ENCODE data around the gene FRMD3.

FRMD3 gene

DNA sequence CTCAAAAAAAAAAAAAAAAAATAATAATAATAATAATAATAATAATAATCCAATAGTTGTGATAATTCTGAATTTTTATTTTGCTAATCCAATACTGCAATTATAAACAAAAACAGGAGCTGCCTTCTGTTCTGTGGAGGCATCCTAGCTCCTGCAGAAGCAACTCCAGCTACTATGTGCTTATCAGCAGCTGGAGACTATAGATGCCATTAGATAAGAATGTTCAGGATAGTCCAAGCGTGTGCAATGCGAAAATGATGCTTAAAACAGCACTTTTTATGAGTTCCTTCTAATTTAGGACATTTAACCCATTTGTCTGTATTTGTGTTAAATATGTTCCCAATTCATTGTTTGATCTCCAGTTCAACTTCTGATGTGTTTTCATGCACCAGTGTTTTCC lies 254.7 kb downstream of the FRMD3 start:
- Mint-ChIP-seq H3K27ac (no peak overlapping the region), H3K4me3 (no peak overlapping the region), H3K9me3 (no peaks in the 10 kb centered on the region), H3K4me1 (ENCODE audit: low read depth) (no peaks in the 10 kb centered on the region), H3K27me3 (ENCODE audit: low read depth) (no peaks in the 10 kb centered on the region), H3K36me3 (ENCODE audit: low read depth) (no peaks in the 10 kb centered on the region)

DNA sequence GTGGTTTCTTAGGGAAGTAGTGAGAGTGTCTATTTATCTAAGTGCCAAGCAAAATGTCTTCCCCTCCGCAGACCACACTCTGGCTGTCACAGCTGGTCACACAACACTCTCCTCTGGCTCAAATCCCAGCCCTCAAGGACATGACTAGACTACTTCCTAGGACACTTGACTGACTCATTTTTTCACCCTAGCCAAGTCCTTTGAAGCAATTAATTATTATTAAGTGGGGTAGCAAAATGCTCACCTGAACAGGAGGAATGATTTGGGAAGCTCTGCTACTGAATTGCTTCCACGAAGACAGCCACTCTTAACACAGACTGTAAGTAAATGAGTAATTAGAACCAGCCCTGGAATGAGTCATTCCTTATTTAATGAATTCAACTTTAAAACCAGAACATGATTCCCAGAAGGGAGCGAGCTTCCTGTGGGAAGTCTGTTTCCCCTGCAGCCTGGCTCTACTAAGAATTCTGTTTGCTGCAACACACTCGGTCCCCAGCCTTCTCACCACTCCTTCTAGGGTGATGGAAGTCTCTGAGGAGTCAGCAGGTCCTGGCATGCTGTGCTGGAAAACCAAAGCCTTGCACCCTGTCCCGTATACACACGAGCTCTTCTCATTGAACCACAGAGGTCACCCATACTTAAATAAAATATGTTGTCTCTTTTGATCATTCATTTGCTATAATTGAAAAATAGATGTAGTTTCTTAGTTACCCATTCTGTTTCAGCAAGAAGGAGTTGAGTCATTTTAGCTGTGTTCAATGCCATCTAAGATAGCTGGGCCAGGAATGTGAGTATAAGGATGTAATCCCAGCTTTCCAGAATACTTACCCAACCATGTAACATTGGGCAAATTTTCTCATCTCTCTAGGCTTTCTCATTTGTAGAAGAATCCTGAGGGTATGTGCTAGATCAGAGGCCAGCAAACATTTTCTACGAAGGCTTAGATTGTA lies 256.6 kb downstream of the FRMD3 start:
- Mint-ChIP-seq H3K27me3 (ENCODE audit: low read depth) (no peaks in the 10 kb centered on the region), H3K27ac (no peak overlapping the region), H3K9me3 (no peaks in the 10 kb centered on the region), H3K4me3 (no peak overlapping the region), H3K4me1 (ENCODE audit: low read depth) (no peaks in the 10 kb centered on the region), H3K36me3 (ENCODE audit: low read depth) (no peaks in the 10 kb centered on the region)

DNA sequence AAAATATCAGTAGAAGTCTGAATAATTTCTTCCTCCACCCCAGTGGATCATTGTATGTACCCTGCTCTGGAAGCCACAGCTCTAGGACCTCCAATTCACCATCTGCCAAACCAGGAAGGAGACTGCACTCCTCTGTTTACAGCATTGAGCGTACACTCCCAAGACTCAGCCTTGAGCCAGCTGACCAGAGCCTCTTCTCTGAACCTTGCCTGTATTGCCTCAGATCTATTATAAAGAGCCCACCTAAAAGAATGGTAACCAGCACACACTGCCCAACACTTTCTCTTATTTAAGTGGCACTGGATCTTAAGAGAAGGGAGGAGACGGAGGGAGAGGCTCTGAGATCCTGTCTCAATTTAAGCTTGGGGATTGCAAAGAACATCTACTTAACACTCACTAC lies 257.4 kb downstream of the FRMD3 start:
- Mint-ChIP-seq H3K27me3 (ENCODE audit: low read depth) (no peaks in the 10 kb centered on the region), H3K36me3 (ENCODE audit: low read depth) (no peaks in the 10 kb centered on the region)

GRCh38 chr9:83280268-83280667 lies 257.9 kb downstream of the FRMD3 start:
- H3K27me3 Mint-ChIP-seq (ENCODE audit: low read depth): no peaks in the 10 kb centered on the region
- H3K4me1 Mint-ChIP-seq (ENCODE audit: low read depth): no peaks in the 10 kb centered on the region
- H3K9me3 Mint-ChIP-seq: no peaks in the 10 kb centered on the region
- no peak overlapping the region for H3K4me3 Mint-ChIP-seq
- no peak overlapping the region for H3K27ac Mint-ChIP-seq
- no peaks in the 10 kb centered on the region for H3K36me3 Mint-ChIP-seq (ENCODE audit: low read depth)

More for the DNA sequence above, 257.4 kb downstream of the FRMD3 start:
- Mint-ChIP-seq H3K27ac (no peak overlapping the region), H3K9me3 (no peaks in the 10 kb centered on the region), H3K4me1 (ENCODE audit: low read depth) (no peaks in the 10 kb centered on the region), H3K4me3 (no peak overlapping the region)

- no peaks in the 10 kb centered on the region for H3K4me1 Mint-ChIP-seq (ENCODE audit: low read depth)
- H3K36me3 Mint-ChIP-seq (ENCODE audit: low read depth): no peaks in the 10 kb centered on the region
Observed at GRCh38 chr9:83274787-83275186, 263.4 kb downstream of the FRMD3 start.

GRCh38 chr9:83271665-83272071 lies 266.5 kb downstream of the FRMD3 start:
- Mint-ChIP-seq H3K4me3 (no peak overlapping the region), H3K9me3 (no peaks in the 10 kb centered on the region), H3K27me3 (ENCODE audit: low read depth) (no peaks in the 10 kb centered on the region), H3K4me1 (ENCODE audit: low read depth) (no peaks in the 10 kb centered on the region), H3K27ac (no peak overlapping the region), H3K36me3 (ENCODE audit: low read depth) (no peaks in the 10 kb centered on the region)

More at GRCh38 chr9:83274787-83275186, 263.4 kb downstream of the FRMD3 start:
- no peaks in the 10 kb centered on the region for H3K27me3 Mint-ChIP-seq (ENCODE audit: low read depth)
- no peak overlapping the region for H3K4me3 Mint-ChIP-seq
- no peak overlapping the region for H3K27ac Mint-ChIP-seq
- H3K9me3 Mint-ChIP-seq: no peaks in the 10 kb centered on the region

DNA sequence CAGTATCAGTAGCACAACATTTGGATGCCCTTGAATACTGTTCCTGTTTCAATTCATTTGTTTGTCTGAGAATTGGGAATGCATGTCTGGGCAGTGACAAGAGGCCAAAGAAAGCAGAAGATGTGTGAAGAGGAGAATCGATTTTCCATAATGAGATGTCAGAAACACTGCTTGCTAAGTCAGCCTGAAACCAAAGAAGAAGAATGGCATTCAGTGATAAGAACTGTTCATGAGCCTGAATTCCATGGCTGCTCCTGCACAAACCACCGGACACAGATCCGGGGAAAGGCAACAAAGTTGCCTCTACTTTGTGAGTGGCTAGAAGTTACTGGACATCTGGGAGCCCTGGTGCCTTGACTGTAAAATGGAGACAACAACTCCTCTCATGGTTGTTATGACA lies 268.1 kb downstream of the FRMD3 start:
- Mint-ChIP-seq H3K27ac (no peak overlapping the region), H3K4me3 (no peak overlapping the region), H3K36me3 (ENCODE audit: low read depth) (no peaks in the 10 kb centered on the region), H3K9me3 (no peaks in the 10 kb centered on the region), H3K4me1 (ENCODE audit: low read depth) (no peaks in the 10 kb centered on the region), H3K27me3 (ENCODE audit: low read depth) (no peaks in the 10 kb centered on the region)

GRCh38 chr9:83267741-83268140 lies 270.5 kb downstream of the FRMD3 start:
- Mint-ChIP-seq H3K4me1 (ENCODE audit: low read depth) (no peaks in the 10 kb centered on the region), H3K9me3 (no peaks in the 10 kb centered on the region), H3K4me3 (no peak overlapping the region), H3K27me3 (ENCODE audit: low read depth) (no peaks in the 10 kb centered on the region), H3K36me3 (ENCODE audit: low read depth) (no peaks in the 10 kb centered on the region), H3K27ac (no peak overlapping the region)

DNA sequence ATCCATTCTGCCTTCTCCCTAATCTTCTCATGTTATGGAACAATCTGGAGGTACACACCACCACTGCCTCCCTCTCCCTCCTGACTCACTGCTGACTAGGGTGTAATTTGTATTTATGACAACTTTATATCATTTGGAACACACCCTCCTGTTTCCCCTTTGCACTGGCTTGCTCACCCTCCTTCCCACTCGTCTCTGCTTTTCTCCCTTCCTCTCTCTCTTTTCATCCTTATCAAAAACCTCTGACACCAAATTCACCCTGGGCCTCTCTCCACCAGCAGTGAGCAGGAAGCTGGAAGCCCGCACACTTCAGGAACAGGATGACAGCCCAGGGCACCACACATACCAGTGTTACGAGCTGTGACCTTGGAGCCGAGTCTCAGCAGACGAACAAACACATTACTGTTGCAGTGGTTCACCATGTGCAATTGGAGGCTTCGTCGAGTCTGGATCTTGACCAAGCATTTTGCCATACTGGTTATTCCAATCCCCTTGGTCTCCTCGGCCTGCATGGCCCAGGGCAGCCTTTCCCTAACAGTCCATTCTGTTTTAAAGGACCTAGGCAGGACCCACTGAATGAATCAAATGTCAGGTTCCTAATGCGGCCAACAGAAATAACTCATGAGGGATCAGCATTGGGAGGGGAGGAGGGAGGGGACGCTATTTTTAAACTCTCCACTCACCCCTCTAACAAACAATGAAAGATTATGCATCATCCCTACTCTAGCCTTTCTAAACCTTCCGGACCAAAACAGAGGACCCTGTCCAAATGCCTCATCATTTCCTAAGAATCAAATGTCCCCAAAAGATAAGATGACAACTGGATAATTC lies 271.3 kb downstream of the FRMD3 start:
- H3K4me1 Mint-ChIP-seq (ENCODE audit: low read depth): no peaks in the 10 kb centered on the region
- H3K27me3 Mint-ChIP-seq (ENCODE audit: low read depth): no peaks in the 10 kb centered on the region
- H3K4me3 Mint-ChIP-seq: no peak overlapping the region
- no peaks in the 10 kb centered on the region for H3K9me3 Mint-ChIP-seq
- H3K36me3 Mint-ChIP-seq (ENCODE audit: low read depth): no peaks in the 10 kb centered on the region
- no peak overlapping the region for H3K27ac Mint-ChIP-seq

- Mint-ChIP-seq H3K9me3 (no peaks in the 10 kb centered on the region), H3K4me3 (no peak overlapping the region), H3K36me3 (ENCODE audit: low read depth) (no peaks in the 10 kb centered on the region), H3K27ac (no peak overlapping the region), H3K4me1 (ENCODE audit: low read depth) (no peaks in the 10 kb centered on the region), H3K27me3 (ENCODE audit: low read depth) (no peaks in the 10 kb centered on the region)
Observed at GRCh38 chr9:83266331-83266665, 271.9 kb downstream of the FRMD3 start.

DNA sequence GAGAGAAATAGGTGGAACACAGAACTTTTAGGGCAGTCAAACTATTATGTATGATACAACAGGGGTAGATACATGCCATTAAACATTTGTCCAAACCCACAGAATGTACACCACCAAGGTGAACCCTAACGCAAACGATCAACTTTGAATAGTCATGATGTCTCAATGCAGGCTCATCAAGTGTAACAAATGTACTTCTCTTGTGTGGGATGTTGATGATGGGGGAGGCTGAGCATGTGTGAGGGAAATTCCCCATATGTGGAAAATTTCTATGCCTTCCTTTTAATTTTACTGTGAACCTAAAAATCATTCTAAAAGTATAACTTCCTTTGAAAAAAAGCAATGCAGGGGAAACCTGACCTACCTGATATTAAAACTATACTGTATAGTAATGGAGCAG lies 273.9 kb downstream of the FRMD3 start:
- no peak overlapping the region for H3K4me3 Mint-ChIP-seq
- no peaks in the 10 kb centered on the region for H3K36me3 Mint-ChIP-seq (ENCODE audit: low read depth)
- H3K27me3 Mint-ChIP-seq (ENCODE audit: low read depth): no peaks in the 10 kb centered on the region
- H3K9me3 Mint-ChIP-seq: no peaks in the 10 kb centered on the region
- H3K4me1 Mint-ChIP-seq (ENCODE audit: low read depth): no peaks in the 10 kb centered on the region
- H3K27ac Mint-ChIP-seq: no peak overlapping the region

GRCh38 chr9:83259558-83259957 lies 278.6 kb downstream of the FRMD3 start:
- no peak overlapping the region for H3K4me3 Mint-ChIP-seq
- H3K27me3 Mint-ChIP-seq (ENCODE audit: low read depth): no peaks in the 10 kb centered on the region
- H3K9me3 Mint-ChIP-seq: no peaks in the 10 kb centered on the region
- H3K4me1 Mint-ChIP-seq (ENCODE audit: low read depth): no peaks in the 10 kb centered on the region
- no peaks in the 10 kb centered on the region for H3K36me3 Mint-ChIP-seq (ENCODE audit: low read depth)
- no peak overlapping the region for H3K27ac Mint-ChIP-seq

GRCh38 chr9:83257937-83258891 lies 280.0 kb downstream of the FRMD3 start:
- Mint-ChIP-seq H3K27me3 (ENCODE audit: low read depth) (no peaks in the 10 kb centered on the region), H3K36me3 (ENCODE audit: low read depth) (no peaks in the 10 kb centered on the region), H3K4me3 (no peak overlapping the region), H3K9me3 (no peaks in the 10 kb centered on the region), H3K4me1 (ENCODE audit: low read depth) (no peaks in the 10 kb centered on the region), H3K27ac (no peak overlapping the region)

DNA sequence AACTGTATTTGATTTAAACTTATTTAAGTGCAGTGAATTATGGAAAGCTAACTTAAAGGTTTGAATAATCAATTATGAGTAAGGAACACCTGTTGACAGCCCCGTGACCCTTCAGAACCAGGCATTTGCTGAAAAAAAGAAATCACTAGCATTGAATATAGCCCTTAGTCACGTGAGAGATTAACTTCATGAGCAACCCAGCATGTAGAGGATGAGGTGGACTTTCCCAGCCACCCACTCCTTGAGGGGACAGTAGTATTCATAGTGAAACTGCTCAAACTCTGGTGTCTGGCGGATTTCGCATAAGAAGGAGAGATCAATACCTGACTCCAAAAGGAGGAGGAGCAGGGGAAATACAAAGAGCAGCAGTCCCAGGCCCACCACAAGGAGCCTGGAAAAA lies 290.5 kb downstream of the FRMD3 start:
- H3K9me3 Mint-ChIP-seq: peaks cover 20% of the 10 kb centered on the region
- no peak overlapping the region for H3K4me3 Mint-ChIP-seq
- H3K27me3 Mint-ChIP-seq (ENCODE audit: low read depth): no peaks in the 10 kb centered on the region
- H3K36me3 Mint-ChIP-seq (ENCODE audit: low read depth): no peaks in the 10 kb centered on the region
- H3K27ac Mint-ChIP-seq: no peak overlapping the region
- no peaks in the 10 kb centered on the region for H3K4me1 Mint-ChIP-seq (ENCODE audit: low read depth)

Measured in T-helper 1 cell treated with Interleukin-12 subunit alpha and Interleukin-12 subunit beta and Interleukin-4 antibody, amounts not matched to agents 30 μg/mL and 1 μg/mL, for 36 hours (primary cell).